GM19239 (cell line): ENCODE measurements around the gene THSD4.

Source experiments
- DNase-seq: peaks from one replicate; pipeline ENCODE4 v3.0.0; 2011; ENCODE audit warnings: low spot score; ENCODE audit not compliant: insufficient read length
- FAIRE-seq: peaks from 2 replicates; lab custom pipeline; 2011; peaks lifted over from hg19 to GRCh38; lab: Jason Lieb, UNC

The THSD4 gene

GRCh38 chr15:71758711-71759110 is 643.4 kb downstream of the THSD4 start:
- FAIRE-seq = no peak

GRCh38 chr15:71760852-71761251 is 645.6 kb downstream of the THSD4 start:
- no peak for FAIRE-seq
- DNase-seq = no peak

More at GRCh38 chr15:71758711-71759110, 643.4 kb downstream of the THSD4 start:
- no peak for DNase-seq

GRCh38 chr15:71761649-71762048 is 646.4 kb downstream of the THSD4 start:
- DNase-seq = no peak
- no peak for FAIRE-seq

GRCh38 chr15:71768184-71768583 is 652.9 kb downstream of the THSD4 start:
- FAIRE-seq (no peak), DNase-seq (no peak)

- DNase-seq = no peak
- FAIRE-seq = no peak
Measured at GRCh38 chr15:71773206-71773859, 658.1 kb downstream of the THSD4 start.

- FAIRE-seq = no peak
Measured at GRCh38 chr15:71775856-71776255, 660.6 kb downstream of the THSD4 start.

GRCh38 chr15:71776304-71776703 is 661.0 kb downstream of the THSD4 start:
- DNase-seq (no peak), FAIRE-seq (no peak)

More at GRCh38 chr15:71775856-71776255, 660.6 kb downstream of the THSD4 start:
- DNase-seq = no peak

- FAIRE-seq (no peak), DNase-seq (no peak)
Measured at GRCh38 chr15:71777216-71777943, 662.1 kb downstream of the THSD4 start.

- DNase-seq (no peak), FAIRE-seq (no peak)
Measured at GRCh38 chr15:71779073-71779797, 664.0 kb downstream of the THSD4 start.

GRCh38 chr15:71780115-71780976 is 665.1 kb downstream of the THSD4 start:
- DNase-seq (peak; percentile 62), FAIRE-seq (peak; percentile 70)

GRCh38 chr15:71781179-71781964 is 666.1 kb downstream of the THSD4 start:
- FAIRE-seq = no peak
- no peak for DNase-seq

- FAIRE-seq (no peak), DNase-seq (no peak)
Measured at GRCh38 chr15:71781965-71782265, 666.6 kb downstream of the THSD4 start.

- FAIRE-seq = no peak
Measured at GRCh38 chr15:71782422-71783165, 667.3 kb downstream of the THSD4 start.

GRCh38 chr15:71784719-71785118 is 669.4 kb downstream of the THSD4 start:
- no peak for FAIRE-seq
- DNase-seq = no peak

More at GRCh38 chr15:71782422-71783165, 667.3 kb downstream of the THSD4 start:
- DNase-seq = no peak

GRCh38 chr15:71785996-71786395 is 670.7 kb downstream of the THSD4 start:
- DNase-seq = no peak
- FAIRE-seq = no peak

GRCh38 chr15:71786673-71787072 is 671.4 kb downstream of the THSD4 start:
- no peak for FAIRE-seq

GRCh38 chr15:71788646-71789579 is 673.6 kb downstream of the THSD4 start:
- FAIRE-seq = no peak
- DNase-seq = no peak

More at GRCh38 chr15:71786673-71787072, 671.4 kb downstream of the THSD4 start:
- no peak for DNase-seq

GRCh38 chr15:71789616-71790015 is 674.3 kb downstream of the THSD4 start:
- no peak for FAIRE-seq
- no peak for DNase-seq
